ENCODE results near the gene EEF2K.

GRCh38 chr16:22318690-22319358 is 112.7 kb downstream of the EEF2K start:
- TF ChIP-seq FOXP2 (optimal IDR thresholded peaks at IDR 0.05; ENCODE audit: borderline replicate concordance, extremely low read depth, extremely low read length, insufficient read depth) (no peak), REST (IDR thresholded peaks at IDR 0.05; ENCODE audit: insufficient read depth in 1 of 2, low read depth in 2 of 2, low read length in 2 of 2) (no peak), POLR2AphosphoS5 (IDR thresholded peaks at IDR 0.05; ENCODE audit: low read depth, low read length) (no peak), SIN3A (IDR thresholded peaks at IDR 0.05; ENCODE audit: borderline replicate concordance, insufficient read depth, low read length) (no peak)
